GM19463 (cell line): ENCODE measurements around the gene NCL.
"Not testable (repeated sequence)": the region's sequence is repeated elsewhere in the genome, so short reads cannot be mapped to it uniquely, and the experiment has no call there.

Experiments used
- ATAC-seq: cut with Tn5 transposase; IDR thresholded peaks from one replicate; pipeline ENCODE4 v1.9.1; 2021; ENCODE audit warnings: mild to moderate bottlenecking, moderate library complexity; ENCODE audit not compliant: unreplicated experiment

The NCL gene

DNA sequence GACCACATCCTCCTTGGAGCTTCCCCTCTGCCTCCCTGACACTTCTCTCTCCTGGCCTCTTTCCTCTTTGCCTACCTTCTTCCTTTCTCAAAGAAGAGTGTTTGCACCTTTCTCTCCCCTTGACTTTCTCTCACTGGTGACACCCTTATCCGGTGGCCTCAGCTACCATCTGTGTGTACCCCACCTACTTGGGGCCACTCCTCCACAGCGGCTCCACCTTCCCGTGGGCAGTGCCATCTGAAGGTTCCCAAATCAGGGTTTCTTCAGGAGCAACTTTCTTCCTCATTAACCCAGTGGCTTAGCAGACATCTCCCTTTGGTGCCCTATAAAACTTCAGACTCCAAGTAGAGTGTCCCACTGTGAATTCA lies 5.3 kb upstream of the NCL start:
- ATAC-seq, result no peak

GRCh38 chr2:231467613-231468530 lies 3.6 kb upstream of the NCL start:
- ATAC-seq, result no peak

- ATAC-seq, result no peak
Measured at GRCh38 chr2:231467016-231467545, 2.8 kb upstream of the NCL start.

GRCh38 chr2:231464576-231465540 lies 574 bp upstream of the NCL start:
- no peak for ATAC-seq

DNA sequence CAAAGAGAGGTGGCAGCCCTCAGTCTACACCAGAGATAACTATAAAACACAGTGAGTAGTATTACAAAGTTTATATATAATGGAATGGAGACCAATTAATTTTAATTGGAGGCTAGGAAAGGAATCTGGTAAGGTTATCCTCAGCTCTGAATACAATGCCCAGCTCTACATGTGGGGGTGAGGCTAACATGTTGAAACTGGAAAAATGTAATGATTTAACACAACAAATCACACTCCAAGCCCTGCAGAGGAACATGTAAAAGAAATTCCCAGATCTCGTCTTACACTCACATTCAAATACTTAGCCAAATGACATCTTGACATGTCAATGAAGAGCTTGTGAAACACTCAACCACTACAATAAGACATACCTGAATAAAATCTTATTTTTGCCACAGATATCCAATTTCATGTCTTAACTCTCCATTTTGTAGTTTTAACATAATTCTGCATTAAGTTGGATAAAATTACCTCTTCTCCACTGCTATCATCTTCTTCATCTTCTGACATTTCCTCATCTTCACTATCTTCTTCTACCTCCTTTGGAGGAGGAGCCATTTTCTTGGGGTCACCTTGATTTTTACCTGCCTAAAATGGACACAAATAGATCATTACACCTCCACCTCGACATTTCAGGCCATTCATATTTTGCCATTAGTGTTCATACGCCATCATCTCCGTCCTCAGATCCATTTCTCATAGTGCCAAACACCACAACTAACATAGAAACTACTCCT lies 1.4 kb downstream of the NCL start:
- ATAC-seq, result no peak

DNA sequence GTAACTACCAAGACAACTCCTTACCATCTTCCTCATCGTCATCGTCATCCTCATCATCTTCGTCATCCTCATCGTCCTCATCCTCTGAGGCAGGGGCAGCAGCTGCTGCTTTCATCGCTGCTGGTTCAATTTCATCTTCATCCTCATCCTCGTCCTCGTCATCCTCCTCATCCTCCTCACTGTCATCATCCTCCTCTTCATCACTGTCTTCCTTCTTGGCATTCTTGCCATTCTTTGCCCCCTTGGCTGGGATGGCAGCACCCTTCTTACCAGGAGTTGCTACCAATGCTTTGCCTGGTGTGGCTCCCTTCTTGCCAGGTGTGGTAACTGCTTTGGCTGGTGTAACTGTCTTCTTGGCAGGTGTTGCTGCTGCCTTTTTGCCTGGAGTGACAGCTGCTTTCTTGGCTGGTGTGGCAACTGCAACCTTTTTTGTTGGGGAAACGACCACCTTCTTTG lies 2.7 kb downstream of the NCL start:
- no peak for ATAC-seq

GRCh38 chr2:231460841-231461240 lies 3.4 kb downstream of the NCL start:
- not testable (repeated sequence) for ATAC-seq

- ATAC-seq, result no peak
Measured at GRCh38 chr2:231460073-231460835, 4.0 kb downstream of the NCL start.

DNA sequence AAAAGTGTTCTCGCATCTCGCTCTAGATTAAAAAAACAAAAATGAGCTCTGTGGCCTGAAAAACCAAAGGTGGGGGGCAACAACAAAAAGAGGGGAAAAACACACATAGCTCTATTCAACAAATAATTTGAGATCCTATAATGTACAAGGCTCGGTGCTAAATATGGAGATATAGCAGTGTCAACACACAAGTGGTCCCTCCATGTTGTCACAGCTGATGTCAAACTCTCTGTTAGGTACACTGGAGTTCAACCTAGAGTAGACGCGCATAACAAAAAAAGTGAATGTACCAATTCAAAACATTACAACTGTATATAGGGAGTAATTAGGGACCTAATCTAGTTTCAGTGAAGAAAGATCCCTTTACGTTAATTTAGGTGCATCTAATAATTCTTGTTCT lies 5.9 kb downstream of the NCL start:
- ATAC-seq, result no peak

DNA sequence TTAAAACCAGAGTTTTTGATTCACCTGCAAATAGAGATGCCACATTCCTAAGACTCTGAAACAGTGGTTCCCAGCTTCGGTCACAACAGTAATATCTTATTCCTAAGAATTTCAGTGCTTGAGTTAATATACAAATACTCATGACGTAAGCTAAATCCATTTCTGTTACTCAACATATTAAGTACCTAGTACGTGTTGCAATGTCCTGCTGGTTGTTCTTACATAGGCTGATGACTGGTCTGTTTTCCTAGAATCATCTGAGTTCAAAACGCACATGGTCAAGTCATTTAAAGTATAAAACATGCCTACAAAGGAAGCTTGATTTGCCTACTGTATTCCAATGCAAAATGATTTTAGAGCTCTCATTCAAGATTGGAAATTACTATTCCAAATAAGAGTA lies 7.2 kb downstream of the NCL start:
- ATAC-seq, result no peak

DNA sequence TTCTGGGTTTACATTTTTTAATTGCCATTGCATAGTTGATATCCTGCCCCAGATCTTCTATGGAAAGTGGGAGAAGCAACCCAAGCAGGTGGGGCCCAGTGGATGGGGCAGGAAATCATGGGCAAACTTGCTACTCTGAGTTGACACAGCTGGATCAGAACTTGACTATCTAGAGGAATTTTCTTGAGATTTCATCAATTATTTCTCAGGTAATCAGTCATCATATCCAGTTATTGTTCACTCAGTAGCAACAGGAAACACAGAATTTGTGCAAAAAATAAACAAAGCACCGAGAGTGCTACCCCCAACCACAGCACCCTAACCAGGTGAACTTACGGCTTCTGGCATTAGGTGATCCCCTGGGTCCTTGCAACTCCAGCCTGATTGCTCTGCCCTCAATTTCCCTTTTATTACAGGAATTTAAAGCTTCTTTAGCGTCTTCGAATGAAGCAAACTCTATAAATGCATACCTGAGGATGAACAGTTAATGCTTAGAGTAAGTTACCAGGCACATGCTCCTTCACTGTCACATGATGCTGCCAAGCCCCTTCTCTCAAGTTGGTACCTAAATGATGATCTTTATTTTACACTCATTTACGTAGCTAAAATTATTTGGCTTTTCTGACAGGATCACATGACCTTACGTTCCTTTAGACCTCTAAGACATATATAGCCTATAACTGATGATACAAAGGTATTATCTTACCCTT lies 7.8 kb downstream of the NCL start:
- no peak for ATAC-seq

DNA sequence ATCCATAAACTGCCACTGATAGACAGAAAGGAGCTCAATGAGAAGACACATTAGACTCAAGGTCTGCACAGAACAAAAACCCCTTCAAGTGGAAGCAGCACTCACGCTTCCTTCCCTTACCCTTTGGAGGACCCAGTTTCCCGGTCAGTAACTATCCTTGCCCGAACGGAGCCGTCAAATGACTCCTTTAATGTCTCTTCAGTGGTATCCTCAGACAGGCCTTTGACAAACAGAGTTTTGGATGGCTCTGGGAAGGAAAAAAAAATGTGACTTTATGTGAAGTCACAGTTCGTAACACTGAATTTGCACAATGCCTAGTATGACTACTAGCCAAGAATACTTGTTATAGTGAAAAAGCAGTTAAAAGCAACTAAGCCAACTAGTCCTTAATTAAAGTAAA lies 8.4 kb downstream of the NCL start:
- ATAC-seq, result no peak

DNA sequence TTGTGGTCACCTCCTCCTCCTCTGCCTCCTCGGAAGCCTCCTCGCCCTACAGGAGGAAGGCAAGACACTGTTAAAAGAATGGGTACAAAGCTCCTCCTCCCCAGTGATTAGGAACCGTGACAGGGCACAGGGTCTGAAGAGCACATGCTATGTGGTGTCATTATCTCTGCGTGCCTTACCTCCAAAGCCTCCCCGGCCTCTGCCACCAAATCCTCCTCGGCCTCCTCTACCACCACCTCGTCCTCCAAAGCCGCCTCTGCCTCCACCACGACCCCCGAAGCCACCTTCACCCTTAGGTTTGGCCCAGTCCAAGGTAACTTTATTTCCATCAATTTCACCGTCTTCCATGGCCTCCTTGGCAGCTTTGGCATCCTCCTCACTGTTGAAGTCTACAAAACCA lies 9.1 kb downstream of the NCL start:
- ATAC-seq, result no peak

GRCh38 chr2:231454361-231454791 lies 9.9 kb downstream of the NCL start:
- no peak for ATAC-seq

DNA sequence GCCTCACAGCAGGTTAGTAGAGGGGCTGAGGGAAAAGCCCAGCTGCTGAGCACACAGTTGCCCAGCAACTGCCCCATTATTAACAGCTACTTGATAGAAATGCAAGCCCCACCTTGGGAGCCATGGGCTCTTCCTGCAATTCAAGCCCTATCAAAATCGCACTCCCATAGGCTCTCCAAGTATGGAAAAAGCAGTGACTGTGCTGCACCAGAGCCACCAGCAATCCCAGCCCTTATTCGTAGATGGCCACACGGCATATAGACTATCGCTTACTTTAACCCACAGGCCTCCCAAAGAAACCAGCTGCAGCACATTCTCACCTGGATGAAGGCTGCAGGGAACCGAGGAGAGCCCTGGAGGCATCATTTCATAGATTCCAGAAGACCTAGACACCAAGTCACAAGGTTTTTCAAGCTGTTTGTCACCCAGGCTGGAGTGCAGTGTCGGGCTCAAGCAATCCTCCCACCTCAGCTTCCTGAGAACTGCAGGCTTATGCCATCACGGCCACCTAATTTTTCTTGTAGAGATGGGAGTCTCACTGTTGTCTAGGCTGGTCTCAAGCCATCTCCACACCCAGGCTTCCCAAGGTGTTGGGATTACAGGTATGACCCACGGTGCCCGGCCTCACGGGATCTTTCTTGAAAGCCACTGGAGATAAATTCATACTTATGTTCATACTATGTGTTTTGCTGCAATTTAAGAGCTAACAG lies 11.3 kb downstream of the NCL start:
- ATAC-seq, result no peak

DNA sequence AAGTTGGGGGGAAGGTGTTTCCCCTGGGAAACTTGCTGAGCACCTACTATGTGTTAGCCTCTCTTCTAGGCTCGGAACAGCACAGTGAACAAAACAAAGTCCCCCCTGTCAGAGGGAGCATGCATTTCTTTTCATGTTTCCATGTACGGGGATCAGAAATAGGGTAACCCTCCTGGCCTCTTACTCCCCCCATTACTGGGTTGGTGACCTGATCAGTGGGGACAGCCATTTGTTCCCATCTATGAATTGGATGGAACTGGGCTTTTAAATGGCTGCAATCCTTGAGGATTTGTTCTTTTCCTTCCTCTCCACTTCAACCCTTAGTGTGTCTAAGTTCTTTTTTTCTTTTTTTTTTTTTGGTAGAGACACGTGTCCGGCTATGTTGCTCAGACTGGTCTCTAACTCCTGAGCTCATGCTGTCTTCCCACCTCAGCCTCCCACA lies 13.7 kb downstream of the NCL start:
- ATAC-seq, result no peak

GRCh38 chr2:231449503-231450054 lies 14.7 kb downstream of the NCL start:
- no peak for ATAC-seq

GRCh38 chr2:231436957-231437356 lies 27.3 kb downstream of the NCL start:
- ATAC-seq, result no peak
